Fibroblast of lung (primary cell): ENCODE data around the gene GPR152. TPM values are rescaled to one million over a fixed set of nuclear protein-coding genes. Genes with fewer than 3 reads are reported as not detected.
A peak's percentile ranks its signal among the peaks of the same experiment; 100 is the strongest.

Experiments
- DNase-seq, 2 donors: peaks; one replicate each; pipeline versions ENCODE4 v3.0.0 to v3.0.0-alpha.2; 2010; ENCODE audit warnings: low read depth in 2 of 2
- H2AFZ ChIP-seq: 2 replicates; pipeline ENCODE4 v1.5.1; 2012; ENCODE audit warnings: low read length, control low read depth, inconsistent platforms
- H3K27ac ChIP-seq: 2 replicates; pipeline ENCODE4 v1.5.1; 2011; ENCODE audit warnings: low read length, control low read depth; ENCODE audit not compliant: insufficient read depth
- H3K27me3 ChIP-seq: 2 replicates; pipeline ENCODE4 v1.5.1; 2011; ENCODE audit warnings: mild to moderate bottlenecking, low read length; ENCODE audit not compliant: control insufficient read depth, insufficient read depth
- H3K36me3 ChIP-seq: 2 replicates; pipeline ENCODE4 v1.5.1; 2011; ENCODE audit warnings: low read length; ENCODE audit not compliant: control insufficient read depth, insufficient read depth
- H3K4me1 ChIP-seq: 2 replicates; pipeline ENCODE4 v1.5.1; 2011; ENCODE audit warnings: low read length; ENCODE audit not compliant: control insufficient read depth, insufficient read depth; ENCODE audit errors: extremely low read depth
- H3K4me2 ChIP-seq: 2 replicates; pipeline ENCODE4 v1.5.1; 2011; ENCODE audit warnings: low read length, control low read depth; ENCODE audit not compliant: insufficient read depth; ENCODE audit errors: extremely low read depth
- H3K4me3 ChIP-seq, 4 experiments: fragments of 200-600 bp in 1 of 4; sonication (generic) in 1 of 4; replicated peaks in 1 of 4; 2 replicates each; pipeline ENCODE4 v1.5.1; 2011 to 2016; ENCODE audit warnings: low read length in 4 of 4, low read depth in 3 of 4, mild to moderate bottlenecking in 3 of 4, control low read depth in 2 of 4, inconsistent platforms in 1 of 4, mixed read lengths in 1 of 4; ENCODE audit not compliant: insufficient read depth in 1 of 4; ENCODE audit errors: control extremely low read depth in 1 of 4
- H3K79me2 ChIP-seq: 2 replicates; pipeline ENCODE4 v1.5.1; 2012; ENCODE audit warnings: mild to moderate bottlenecking, low read length, inconsistent platforms; ENCODE audit not compliant: control insufficient read depth, insufficient read depth
- H3K9ac ChIP-seq: 2 replicates; pipeline ENCODE4 v1.5.1; 2011; ENCODE audit warnings: mild to moderate bottlenecking, low read length, control low read depth; ENCODE audit not compliant: insufficient read depth
- H3K9me3 ChIP-seq: 2 replicates; pipeline ENCODE4 v1.5.1; 2012; ENCODE audit warnings: low read depth, low read length; ENCODE audit not compliant: control insufficient read depth, insufficient read depth
- H4K20me1 ChIP-seq: 2 replicates; pipeline ENCODE4 v1.5.1; 2011; ENCODE audit warnings: low read length; ENCODE audit not compliant: control insufficient read depth, insufficient read depth; ENCODE audit errors: extremely low read depth
- CTCF ChIP-seq, 2 donors: IDR thresholded peaks in 1 of 2; conservative IDR thresholded peaks in 1 of 2; 1 replicate in 1 of 2; 2 replicates in 1 of 2; pipeline ENCODE4 v1.5.1; 2011 to 2012; ENCODE audit warnings: low read length in 2 of 2, control low read depth in 1 of 2, inconsistent platforms in 1 of 2, low read depth in 1 of 2, mild to moderate bottlenecking in 1 of 2
- EZH2 ChIP-seq: IDR thresholded peaks from 2 replicates; pipeline ENCODE4 v1.5.1; 2012; ENCODE audit warnings: low read length, control low read depth, mild to moderate bottlenecking; ENCODE audit errors: missing control alignments
- polyA plus RNA-seq, 2 donors: library from polyadenylated mRNA; depleted of rRNA in 1 of 2; stranded (reverse) in 1 of 2; unstranded in 1 of 2; fragments of >200 nt; gene quantifications; 2 replicates each; pipeline ENCODE4 v1.2.1, GENCODE V29; 2011 to 2012; ENCODE audit warnings: missing spikeins in 1 of 2
- total RNA-seq: library from RNA; depleted of rRNA; stranded (reverse); fragments of >200 nt; gene quantifications from 2 replicates; pipeline ENCODE4 v1.2.1, GENCODE V29; 2014

GPR152 gene
- total and polyA plus RNA-seq, 2 donors (not counting 1 experiment from before 2014, with no cell fraction given): not detected

GRCh38 chr11:67483831-67484665 is 31.5 kb upstream of the GPR152 start:
- TF ChIP-seq EZH2 (no peak), CTCF (conservative IDR thresholded peaks at IDR 0.05 in 1 of 2, IDR thresholded peaks at IDR 0.05 in 1 of 2; ENCODE audit: low read depth in 1 of 2, low read length in 2 of 2) (no peak)
- Histone ChIP-seq H3K4me1 (peaks cover 7% of the 10 kb centered on the region), H2AFZ (no peak overlapping the region), H4K20me1 (no peaks in the 10 kb centered on the region), H3K27me3 (no peaks in the 10 kb centered on the region), H3K4me2 (no peak overlapping the region), H3K79me2 (no peaks in the 10 kb centered on the region), H3K9ac (no peak overlapping the region), H3K36me3 (peaks cover 2% of the 10 kb centered on the region), H3K27ac (no peak overlapping the region), H3K9me3 (no peaks in the 10 kb centered on the region), H3K4me3 (peak overlapping the region in 1 of 4 experiments; percentile 72)
- DNase-seq: no peak

DNA sequence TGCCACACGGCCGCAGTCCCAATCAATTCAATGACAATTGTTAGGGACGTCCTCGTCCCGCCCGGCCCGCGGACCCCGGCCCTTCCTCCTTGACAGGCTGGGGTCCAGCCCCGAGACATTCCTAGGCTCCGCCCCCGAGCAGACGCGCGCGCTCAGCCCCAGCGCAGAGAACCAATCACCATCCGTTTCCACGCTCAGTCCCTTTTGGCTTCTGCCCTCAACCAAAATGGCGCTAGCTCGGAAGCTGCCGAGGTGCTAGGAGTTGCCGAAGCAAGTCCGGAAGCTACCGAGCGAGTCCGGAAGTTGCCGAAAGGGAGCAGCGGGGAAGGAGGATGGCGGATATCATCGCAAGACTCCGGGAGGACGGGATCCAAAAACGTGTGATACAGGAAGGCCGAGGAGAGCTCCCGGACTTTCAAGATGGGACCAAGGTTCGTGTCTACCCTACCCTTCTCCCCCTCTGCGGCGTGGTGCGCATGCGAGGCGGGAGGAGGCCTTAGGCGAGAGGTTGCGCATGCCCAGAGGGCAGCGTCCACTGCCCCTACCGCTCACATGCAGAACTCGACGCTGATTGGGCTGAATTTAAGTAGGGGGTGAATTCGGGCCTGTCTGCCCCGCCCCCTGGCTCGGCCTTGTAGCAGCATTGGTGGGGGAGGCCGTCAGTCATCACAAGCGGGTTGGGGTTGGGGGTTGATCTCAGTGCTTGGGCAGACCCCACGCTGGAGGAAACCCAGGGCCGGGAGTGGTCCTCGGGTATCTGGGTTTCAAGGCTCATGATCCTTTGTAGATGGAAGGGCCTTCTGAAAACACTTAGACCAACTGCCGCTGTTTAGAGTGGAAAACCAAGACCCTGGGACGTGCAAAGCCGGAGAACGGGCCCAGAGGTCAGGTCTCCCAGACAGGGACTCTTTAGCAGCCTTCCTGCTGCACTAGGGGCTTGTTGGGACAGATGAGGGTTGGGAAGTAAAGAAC is 30.6 kb upstream of the GPR152 start, which contains the start of gene AIP:
TSS of gene AIP (plus strand) at position 200 of the 972 bp plus-strand sequence. CDS start at position 333, 133 bp downstream.
- peak within 1 kb of the TSS; percentile 90 for H3K4me2 ChIP-seq
- peak within 1 kb of the TSS; percentile 45 to 88 (median 72) for H3K4me3 ChIP-seq
- no peaks in the 10 kb centered on the region for H3K79me2 ChIP-seq
- H3K27me3 ChIP-seq: no peaks in the 10 kb centered on the region
- peak; percentile 95 to 98 for DNase-seq
- H3K9me3 ChIP-seq: no peaks in the 10 kb centered on the region
- peak within 1 kb of the TSS; percentile 92 for H3K27ac ChIP-seq
- peaks cover 2% of the 10 kb centered on the region for H3K36me3 ChIP-seq
- H4K20me1 ChIP-seq: no peaks in the 10 kb centered on the region
- peak within 1 kb of the TSS; percentile 98 for H2AFZ ChIP-seq
- peak within 1 kb of the TSS; percentile 54 for H3K9ac ChIP-seq
- peaks cover 7% of the 10 kb centered on the region for H3K4me1 ChIP-seq
- TF ChIP-seq EZH2: no peak
- no peak for TF ChIP-seq CTCF (conservative IDR thresholded peaks at IDR 0.05 in 1 of 2, IDR thresholded peaks at IDR 0.05 in 1 of 2; ENCODE audit: low read depth in 1 of 2, low read length in 2 of 2)
